Measurements from ENCODE around the gene CDSN. TPM values are rescaled to one million over a fixed set of nuclear protein-coding genes. Genes with fewer than 3 reads are reported as not detected.

CDSN gene
- total RNA-seq, 6 experiments from 2014 or later: not detected

DNA sequence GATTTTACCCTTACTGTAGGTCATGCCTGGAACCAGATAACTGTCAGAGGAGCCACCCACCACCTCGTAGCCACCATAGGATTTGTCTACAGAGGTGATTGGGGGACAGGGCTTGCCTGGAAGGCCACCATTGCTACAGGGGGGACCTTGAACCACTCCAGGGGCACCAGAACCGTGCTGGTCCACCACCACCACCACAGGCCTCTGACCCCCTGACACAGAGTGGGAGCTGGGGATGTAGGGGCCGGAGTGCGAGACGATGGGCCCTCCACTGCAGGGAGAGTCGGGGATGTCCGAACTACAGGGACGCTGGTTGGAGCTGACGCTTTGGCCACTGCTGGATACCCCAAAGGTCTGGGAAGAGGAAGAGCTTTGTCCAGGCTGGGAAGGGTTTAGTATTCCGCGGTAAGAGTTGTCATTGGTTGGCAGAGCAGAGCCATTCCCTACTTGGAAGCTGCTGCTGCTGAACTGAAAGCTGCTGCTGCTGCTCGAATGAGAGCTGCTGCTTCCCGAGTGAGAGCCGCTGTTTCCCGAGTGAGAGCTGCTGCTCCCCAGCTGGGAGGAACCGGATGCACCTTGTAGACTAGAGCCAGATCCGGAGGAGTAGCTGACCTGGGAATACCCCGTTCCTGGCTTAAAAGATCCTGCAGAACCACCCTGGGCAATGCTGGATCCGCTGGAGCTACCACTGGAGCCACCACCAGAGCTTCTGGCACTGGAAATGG, 3.4 kb downstream of the CDSN start:
- Mint-ChIP-seq H3K36me3 (ENCODE audit: low read depth) (no peaks in the 10 kb centered on the region), H3K4me1 (ENCODE audit: low read depth) (peaks cover 48% of the 10 kb centered on the region)

DNA sequence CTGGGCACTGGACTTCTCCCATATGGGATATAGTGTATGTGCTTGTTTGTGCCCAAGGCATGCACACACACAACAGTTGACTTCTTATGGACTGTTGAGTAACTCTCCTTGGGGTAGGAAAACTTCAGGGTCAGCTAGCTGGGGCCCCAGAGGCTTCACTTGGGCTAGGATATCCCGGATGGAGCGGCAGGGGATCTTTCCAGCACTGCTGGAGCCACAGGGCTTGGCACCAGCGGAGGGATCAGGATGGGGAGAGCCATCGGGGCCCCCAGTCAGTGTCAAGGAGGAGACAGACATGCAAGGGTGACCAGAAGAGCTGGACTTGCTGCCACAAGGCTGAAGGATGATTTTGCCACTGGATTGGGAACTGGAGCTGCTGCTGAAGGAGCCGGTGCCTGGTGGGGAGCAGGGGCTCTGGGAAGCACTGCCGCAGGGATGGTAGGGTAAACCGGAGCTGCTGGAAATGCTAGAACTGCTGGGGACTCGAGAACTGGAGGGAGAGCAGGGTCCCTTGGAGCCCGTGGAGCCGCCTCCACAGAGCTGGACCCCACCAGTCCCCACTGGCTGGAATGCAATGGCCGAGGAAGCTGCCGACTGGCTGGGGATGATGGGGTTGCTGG, 4.2 kb downstream of the CDSN start:
- Mint-ChIP-seq H3K9me3 (no peaks in the 10 kb centered on the region), H3K36me3 (ENCODE audit: low read depth) (no peaks in the 10 kb centered on the region), H3K27ac (no peak overlapping the region), H3K4me3 (peak overlapping the region; percentile 80), H3K27me3 (ENCODE audit: insufficient read depth) (peaks cover under 1% of the 10 kb centered on the region), H3K4me1 (ENCODE audit: low read depth) (peaks cover 48% of the 10 kb centered on the region)
- no peak for DNase-seq
- TF ChIP-seq, protein P1, sequence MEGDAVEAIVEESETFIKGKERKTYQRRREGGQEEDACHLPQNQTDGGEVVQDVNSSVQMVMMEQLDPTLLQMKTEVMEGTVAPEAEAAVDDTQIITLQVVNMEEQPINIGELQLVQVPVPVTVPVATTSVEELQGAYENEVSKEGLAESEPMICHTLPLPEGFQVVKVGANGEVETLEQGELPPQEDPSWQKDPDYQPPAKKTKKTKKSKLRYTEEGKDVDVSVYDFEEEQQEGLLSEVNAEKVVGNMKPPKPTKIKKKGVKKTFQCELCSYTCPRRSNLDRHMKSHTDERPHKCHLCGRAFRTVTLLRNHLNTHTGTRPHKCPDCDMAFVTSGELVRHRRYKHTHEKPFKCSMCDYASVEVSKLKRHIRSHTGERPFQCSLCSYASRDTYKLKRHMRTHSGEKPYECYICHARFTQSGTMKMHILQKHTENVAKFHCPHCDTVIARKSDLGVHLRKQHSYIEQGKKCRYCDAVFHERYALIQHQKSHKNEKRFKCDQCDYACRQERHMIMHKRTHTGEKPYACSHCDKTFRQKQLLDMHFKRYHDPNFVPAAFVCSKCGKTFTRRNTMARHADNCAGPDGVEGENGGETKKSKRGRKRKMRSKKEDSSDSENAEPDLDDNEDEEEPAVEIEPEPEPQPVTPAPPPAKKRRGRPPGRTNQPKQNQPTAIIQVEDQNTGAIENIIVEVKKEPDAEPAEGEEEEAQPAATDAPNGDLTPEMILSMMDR (IDR thresholded peaks at IDR 0.05): no peak

More for the DNA sequence above, 3.4 kb downstream of the CDSN start:
- Mint-ChIP-seq H3K9me3 (no peaks in the 10 kb centered on the region), H3K4me3 (peak overlapping the region; percentile 57; the same call in 1 of the 2 replicates), H3K27me3 (ENCODE audit: insufficient read depth) (no peaks in the 10 kb centered on the region; the same call in none of the 2 replicates), H3K27ac (no peak overlapping the region; the same call in 1 of the 2 replicates)
- TF ChIP-seq, protein P1 (IDR thresholded peaks at IDR 0.05): no peak
- DNase-seq: no peak

DNA sequence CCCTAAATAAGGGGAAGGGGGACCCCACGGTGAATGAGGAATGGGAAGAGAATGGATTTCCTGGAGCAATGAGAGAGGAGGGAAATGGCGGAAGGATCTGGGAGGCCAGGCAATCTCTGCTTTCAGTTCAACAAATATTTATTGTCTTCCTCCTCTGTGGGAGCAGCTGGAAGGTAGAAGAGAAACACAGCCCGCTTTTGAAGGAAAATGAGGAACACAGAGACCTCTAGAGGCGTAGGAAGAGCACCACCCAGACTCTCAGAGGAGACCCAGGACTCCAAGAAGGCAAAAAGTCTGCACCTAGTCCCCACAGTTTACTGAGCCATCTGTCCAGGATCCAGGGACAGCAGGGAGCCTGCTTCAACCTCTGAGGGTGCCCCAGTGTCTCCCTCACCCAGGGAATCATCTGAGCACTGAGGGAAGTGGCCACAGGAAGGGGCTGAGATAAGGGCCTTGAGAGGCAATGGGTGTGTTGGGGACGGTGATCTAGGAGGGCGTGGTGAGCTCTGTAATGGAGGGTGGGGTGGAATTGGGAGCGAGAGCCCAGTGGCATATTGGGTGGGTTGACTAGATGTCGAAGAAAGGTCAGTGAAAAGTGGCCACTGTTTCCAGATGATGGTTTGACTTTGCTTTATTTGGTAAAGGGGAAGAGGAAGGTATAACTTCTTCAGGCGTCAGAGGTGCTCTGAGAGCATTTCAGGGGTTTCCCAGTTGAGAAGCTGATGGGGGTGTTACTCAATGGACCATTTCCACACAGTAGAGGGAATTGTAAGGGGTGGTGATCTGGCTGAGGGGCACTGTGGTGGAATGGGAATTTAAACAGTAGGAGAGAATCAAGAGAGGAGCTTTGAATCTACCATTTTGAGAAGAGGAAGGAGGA, 5.0 kb downstream of the CDSN start:
- Mint-ChIP-seq H3K27ac (peak overlapping the region; percentile 89), H3K36me3 (ENCODE audit: low read depth) (no peaks in the 10 kb centered on the region), H3K4me1 (ENCODE audit: low read depth) (peaks cover 48% of the 10 kb centered on the region), H3K9me3 (no peaks in the 10 kb centered on the region), H3K27me3 (ENCODE audit: insufficient read depth) (peaks cover 3% of the 10 kb centered on the region), H3K4me3 (peak overlapping the region; percentile 80)
- DNase-seq: peak; percentile 62
- TF ChIP-seq, protein P1 (IDR thresholded peaks at IDR 0.05): peak; percentile 66

DNA sequence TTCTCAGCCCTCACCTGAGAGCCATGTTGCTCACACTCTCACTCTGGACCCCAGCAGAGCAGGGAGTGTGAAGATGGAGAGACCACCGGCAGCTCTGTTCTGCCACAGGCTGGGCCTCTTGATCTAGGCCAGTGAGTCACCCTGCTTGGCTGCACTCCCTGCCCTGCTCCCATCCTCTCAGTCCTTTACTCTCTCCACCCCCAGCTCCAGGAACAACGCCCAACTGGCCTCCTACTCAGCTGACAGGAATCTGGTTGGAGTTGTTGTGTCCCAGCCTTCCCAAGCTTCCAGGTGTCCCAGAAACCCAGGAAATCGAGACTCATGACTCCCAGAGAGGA, 5.7 kb downstream of the CDSN start, which contains the start of gene PSORS1C1:
TSS of gene PSORS1C1 (plus strand) at position 260 of the 338 bp plus-strand sequence. CDS start 14,833 bp downstream, outside the sequence.
- H3K4me1 Mint-ChIP-seq (ENCODE audit: low read depth): peaks cover 48% of the 10 kb centered on the region

More for the DNA sequence above, 5.7 kb downstream of the CDSN start, which contains the start of gene PSORS1C1:
- H3K9me3 Mint-ChIP-seq: no peaks in the 10 kb centered on the region
- TF ChIP-seq, protein P1 (IDR thresholded peaks at IDR 0.05): no peak
- H3K27me3 Mint-ChIP-seq (ENCODE audit: insufficient read depth): peaks cover 10% of the 10 kb centered on the region
- peak; percentile 91 for DNase-seq
- no peaks in the 10 kb centered on the region for H3K36me3 Mint-ChIP-seq (ENCODE audit: low read depth)
- H3K27ac Mint-ChIP-seq: peak within 1 kb of the TSS; percentile 89
- H3K4me3 Mint-ChIP-seq: peak within 1 kb of the TSS; percentile 80
